Esophagus (tissue), 2 donors: ENCODE data around the gene KRT32. TPM values are rescaled to one million over a fixed set of nuclear protein-coding genes. Genes with fewer than 3 reads are reported as not detected.

Source experiments
- H3K27ac ChIP-seq, 2 donors: one replicate each; pipeline ENCODE4 v1.5.1; 2013; ENCODE audit warnings: low read depth in 2 of 2, mild to moderate bottlenecking in 2 of 2, inconsistent platforms in 1 of 2, low read length in 1 of 2, moderate library complexity in 1 of 2
- H3K27me3 ChIP-seq, 2 donors: one replicate each; pipeline ENCODE4 v1.6.1; 2013; ENCODE audit warnings: low read length in 2 of 2, control low read depth in 1 of 2, mild to moderate bottlenecking in 1 of 2; ENCODE audit not compliant: insufficient read depth in 2 of 2, control insufficient read depth in 1 of 2
- H3K36me3 ChIP-seq, 2 donors: one replicate each; pipeline ENCODE4 v1.6.1; 2013; ENCODE audit warnings: low read length in 1 of 2; ENCODE audit not compliant: control insufficient read depth in 2 of 2, insufficient read depth in 2 of 2
- H3K4me1 ChIP-seq, 2 donors: one replicate each; pipeline ENCODE4 v1.6.1; 2013; ENCODE audit warnings: low read length in 1 of 2; ENCODE audit not compliant: control insufficient read depth in 2 of 2, insufficient read depth in 2 of 2
- H3K4me3 ChIP-seq, 2 donors: one replicate each; pipeline ENCODE4 v1.5.1; 2013; ENCODE audit warnings: low read length in 2 of 2, mild to moderate bottlenecking in 2 of 2, low read depth in 1 of 2, moderate library complexity in 1 of 2
- H3K9me3 ChIP-seq, 2 donors: one replicate each; pipeline ENCODE4 v1.6.1; 2013; ENCODE audit warnings: mild to moderate bottlenecking in 2 of 2, low read depth in 1 of 2, low read length in 1 of 2, moderate library complexity in 1 of 2; ENCODE audit not compliant: control insufficient read depth in 2 of 2, insufficient read depth in 1 of 2
- WGBS, 2 donors: extraction: QIAGEN DNeasy Blood & Tissue Kit; methylation state at CpG; one replicate each; pipeline ENCODE4 v1.1.7; 2013; 5-methylcytosine and 5-hydroxymethylcytosine counted together
- polyA plus RNA-seq, 2 donors: library from polyadenylated mRNA; stranded (reverse); fragments of 200-250 nt; gene quantifications; one replicate each; pipeline ENCODE4 v1.2.3, GENCODE V29; 2013
- donor health status: healthy with polysubstance abuse.
- donor health status: Bipolar disorder and iron deficiency.

The KRT32 gene
- polyA plus RNA-seq, 2 donors: 1.9 to 8.5 TPM

- Histone ChIP-seq H3K9me3 (no peaks in the 10 kb centered on the region), H3K4me1 (peaks cover 0 to 2% of the 10 kb centered on the region in 2 donors), H3K27ac (no peak overlapping the region), H3K27me3 (no peaks in the 10 kb centered on the region), H3K36me3 (no peaks in the 10 kb centered on the region), H3K4me3 (no peak overlapping the region)
- WGBS, 2 donors: 52 to 59% methylated on average over 4 of the region's 4 CpGs
Observed at GRCh38 chr17:41452281-41452680, 14.9 kb downstream of the KRT32 start.

DNA sequence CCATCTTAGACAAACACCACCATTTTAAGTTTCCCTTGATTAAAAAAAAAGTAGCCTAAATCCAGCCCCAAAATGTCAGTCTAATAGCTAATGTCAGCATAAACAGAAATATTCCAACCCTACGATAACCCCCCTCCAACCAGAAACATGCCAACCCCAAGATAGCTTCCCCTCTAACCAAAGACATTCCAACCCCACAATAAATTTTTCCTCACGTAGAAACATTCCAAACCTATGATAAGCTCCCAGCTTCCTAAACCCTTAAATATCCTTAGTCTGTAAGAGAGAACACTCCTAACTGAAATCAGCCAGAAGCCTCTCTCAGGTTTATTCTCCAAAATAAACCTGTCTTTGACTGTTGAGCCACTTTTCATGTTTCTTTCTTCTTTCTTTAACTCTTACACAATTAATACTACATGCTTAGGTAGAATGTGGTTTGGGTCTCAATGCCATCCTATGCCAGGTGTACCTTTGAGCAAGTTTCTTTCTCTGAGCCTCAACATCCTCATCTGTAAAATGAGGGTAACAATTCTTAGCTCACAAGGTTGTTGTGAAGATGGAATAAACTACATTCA lies 15.9 kb downstream of the KRT32 start:
- Histone ChIP-seq H3K4me3 (no peak overlapping the region), H3K36me3 (no peaks in the 10 kb centered on the region), H3K9me3 (no peaks in the 10 kb centered on the region), H3K27me3 (no peaks in the 10 kb centered on the region), H3K27ac (no peak overlapping the region), H3K4me1 (peaks cover 0 to under 1% of the 10 kb centered on the region in 2 donors)
- 77 to 87% methylated on average over 2 of the region's 2 CpGs for WGBS, 2 donors

DNA sequence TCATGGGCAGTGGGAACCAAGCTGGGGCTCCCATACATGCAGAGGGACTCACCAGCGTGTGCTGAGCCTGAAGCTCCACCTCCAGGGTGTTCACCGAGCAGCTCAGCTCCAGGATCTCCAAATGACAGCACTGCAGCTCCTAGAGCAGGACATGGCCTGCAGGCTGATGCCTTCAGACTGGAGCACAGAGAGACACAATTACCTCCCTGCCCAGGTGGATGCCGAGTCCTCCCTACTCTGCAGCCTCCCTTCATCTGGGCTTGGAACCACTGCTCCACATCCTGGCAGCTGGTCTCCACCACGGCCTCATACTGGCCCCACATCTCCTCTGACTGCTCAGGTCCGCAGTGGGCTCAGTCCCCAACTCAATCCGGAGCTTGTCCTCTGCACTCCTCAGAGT lies 18.2 kb downstream of the KRT32 start:
- H3K27me3 ChIP-seq: no peaks in the 10 kb centered on the region
- H3K9me3 ChIP-seq: no peaks in the 10 kb centered on the region
- no peaks in the 10 kb centered on the region for H3K36me3 ChIP-seq
- no peak overlapping the region for H3K27ac ChIP-seq
- H3K4me3 ChIP-seq: no peak overlapping the region
- H3K4me1 ChIP-seq: no peaks in the 10 kb centered on the region
- 83 to 87% methylated on average over 6 of the region's 6 CpGs for WGBS, 2 donors

DNA sequence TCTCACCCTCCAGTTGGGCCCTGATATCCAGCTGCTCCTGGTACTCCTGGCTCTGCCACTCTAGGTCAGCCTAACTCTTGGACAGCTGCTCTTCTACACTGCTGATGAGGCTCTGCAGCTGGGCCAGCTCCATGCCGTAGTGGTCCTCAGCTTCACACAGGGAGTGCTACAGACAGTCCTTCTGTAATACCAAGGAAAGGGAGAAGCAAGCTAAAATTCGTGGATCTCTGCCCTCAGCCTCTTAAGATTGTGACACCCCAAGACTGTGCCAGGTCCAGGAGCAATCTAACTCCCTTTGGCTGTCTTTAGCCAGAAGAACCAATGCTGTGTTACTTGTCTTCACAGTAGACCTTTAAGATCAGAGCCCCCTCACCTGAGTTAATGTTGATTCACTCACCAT lies 18.7 kb downstream of the KRT32 start:
- Histone ChIP-seq H3K9me3 (no peaks in the 10 kb centered on the region), H3K36me3 (no peaks in the 10 kb centered on the region), H3K4me1 (no peaks in the 10 kb centered on the region), H3K4me3 (no peak overlapping the region), H3K27ac (no peak overlapping the region), H3K27me3 (no peaks in the 10 kb centered on the region)
- 43 to 62% methylated on average over 2 of the region's 2 CpGs for WGBS, 2 donors

- Histone ChIP-seq H3K4me3 (no peak overlapping the region), H3K36me3 (no peaks in the 10 kb centered on the region), H3K27me3 (no peaks in the 10 kb centered on the region), H3K4me1 (no peaks in the 10 kb centered on the region), H3K9me3 (no peaks in the 10 kb centered on the region), H3K27ac (no peak overlapping the region)
- whole genome bisulfite sequencing, 2 donors: 54 to 79% methylated on average over 2 of the region's 2 CpGs
Observed at GRCh38 chr17:41446806-41447205, 20.4 kb downstream of the KRT32 start.

GRCh38 chr17:41444640-41445039 lies 22.5 kb downstream of the KRT32 start:
- no peak overlapping the region for H3K27ac ChIP-seq
- no peak overlapping the region for H3K4me3 ChIP-seq
- no peaks in the 10 kb centered on the region for H3K4me1 ChIP-seq
- no peaks in the 10 kb centered on the region for H3K36me3 ChIP-seq
- H3K9me3 ChIP-seq: peaks cover 0 to 4% of the 10 kb centered on the region in 2 donors
- 59 to 71% methylated on average over 3 of the region's 3 CpGs for WGBS, 2 donors
- no peaks in the 10 kb centered on the region for H3K27me3 ChIP-seq

- Histone ChIP-seq H3K9me3 (peaks cover 0 to 4% of the 10 kb centered on the region in 2 donors), H3K36me3 (no peaks in the 10 kb centered on the region), H3K27ac (no peak overlapping the region), H3K4me1 (no peaks in the 10 kb centered on the region), H3K4me3 (no peak overlapping the region), H3K27me3 (no peaks in the 10 kb centered on the region)
- WGBS, 2 donors: 40 to 70% methylated on average over 1 of the region's 1 CpG
Observed at GRCh38 chr17:41444186-41444585, 23.0 kb downstream of the KRT32 start.

GRCh38 chr17:41442739-41443138 lies 24.4 kb downstream of the KRT32 start:
- Histone ChIP-seq H3K4me3 (no peak overlapping the region), H3K27ac (no peak overlapping the region), H3K27me3 (no peaks in the 10 kb centered on the region), H3K9me3 (peaks cover 0 to 4% of the 10 kb centered on the region in 2 donors), H3K4me1 (no peaks in the 10 kb centered on the region), H3K36me3 (no peaks in the 10 kb centered on the region)
- WGBS, 2 donors: 73 to 79% methylated on average over 4 of the region's 4 CpGs

DNA sequence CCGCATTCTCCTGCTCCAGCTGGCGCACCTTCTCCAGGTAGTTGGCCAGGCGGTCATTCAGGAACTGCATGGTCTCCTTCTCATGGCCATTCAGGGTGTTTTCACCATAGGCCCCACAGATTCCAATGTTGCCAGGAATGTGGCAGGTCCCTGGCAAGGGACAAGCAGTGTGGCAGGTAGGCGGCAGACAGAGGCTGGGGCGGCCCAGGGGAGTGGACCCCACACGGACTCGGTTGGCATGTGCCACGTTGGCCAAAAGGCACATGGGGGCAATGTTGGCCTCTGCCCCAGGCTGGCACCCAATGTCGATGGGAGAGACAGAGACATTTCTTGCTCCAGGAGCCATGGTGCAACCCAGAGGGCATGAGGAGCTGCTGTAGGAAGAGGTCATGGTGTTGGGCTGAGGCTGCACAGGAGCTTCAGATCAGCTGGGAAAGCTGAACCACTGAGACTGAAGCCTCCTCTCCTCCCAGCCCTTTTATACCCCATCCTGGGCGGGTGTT lies 26.6 kb downstream of the KRT32 start, which contains the start of gene KRT38:
KRT38 (minus strand) TSS at position 453 of the 503 bp plus-strand sequence; CDS start at position 391, 62 bp downstream.
- H3K9me3 ChIP-seq: peaks cover 0 to 4% of the 10 kb centered on the region in 2 donors
- 95 to 97% methylated on average over 10 of the region's 10 CpGs for WGBS, 2 donors
- no peak within 1 kb of the TSS for H3K27ac ChIP-seq
- H3K4me3 ChIP-seq: no peak within 1 kb of the TSS
- H3K4me1 ChIP-seq: no peaks in the 10 kb centered on the region
- no peaks in the 10 kb centered on the region for H3K27me3 ChIP-seq
- no peaks in the 10 kb centered on the region for H3K36me3 ChIP-seq

DNA sequence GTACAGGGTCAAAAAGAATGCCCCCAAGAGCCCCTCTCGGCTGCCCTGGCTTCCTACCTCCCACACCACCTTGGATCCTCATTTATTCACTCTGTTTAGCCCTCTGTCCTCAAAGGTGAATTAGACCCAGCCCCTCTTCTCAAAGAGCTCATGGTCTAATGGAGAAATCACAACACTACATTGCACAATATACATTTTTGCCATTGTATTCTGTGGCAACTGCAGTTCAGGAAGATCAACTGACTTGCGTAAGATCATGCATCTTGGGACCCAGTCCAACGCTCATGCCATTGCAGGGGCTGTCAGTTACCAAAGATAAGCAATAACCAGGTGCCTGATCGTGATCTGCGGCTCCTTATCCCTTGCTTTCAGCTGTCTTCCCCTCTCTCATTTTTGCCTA lies 27.8 kb downstream of the KRT32 start:
- WGBS, 2 donors: 65 to 67% methylated on average over 5 of the region's 5 CpGs
- H3K4me3 ChIP-seq: no peak overlapping the region
- no peak overlapping the region for H3K27ac ChIP-seq
- no peaks in the 10 kb centered on the region for H3K4me1 ChIP-seq
- H3K36me3 ChIP-seq: no peaks in the 10 kb centered on the region
- H3K9me3 ChIP-seq: peaks cover 0 to 4% of the 10 kb centered on the region in 2 donors
- no peaks in the 10 kb centered on the region for H3K27me3 ChIP-seq
